Cardiac fibroblast (primary cell): ENCODE data around the gene SEPTIN3.

Experiments
- DNase-seq, 2 donors: peaks; one replicate each; pipeline versions ENCODE4 v3.0.0 to v3.0.0-alpha.2; 2010; ENCODE audit warnings: low read depth in 2 of 2
- H3K4me3 ChIP-seq, 2 donors: replicated peaks in 1 of 2; 1 replicate in 1 of 2; 2 replicates in 1 of 2; pipeline ENCODE4 v1.5.1; 2011; ENCODE audit warnings: low read depth in 2 of 2, low read length in 2 of 2, mild to moderate bottlenecking in 2 of 2, moderate library complexity in 1 of 2
- CTCF ChIP-seq: IDR thresholded peaks from one replicate; pipeline ENCODE4 v1.5.1; 2011; ENCODE audit warnings: low read depth, mild to moderate bottlenecking, low read length, inconsistent platforms

SEPTIN3 gene

DNA sequence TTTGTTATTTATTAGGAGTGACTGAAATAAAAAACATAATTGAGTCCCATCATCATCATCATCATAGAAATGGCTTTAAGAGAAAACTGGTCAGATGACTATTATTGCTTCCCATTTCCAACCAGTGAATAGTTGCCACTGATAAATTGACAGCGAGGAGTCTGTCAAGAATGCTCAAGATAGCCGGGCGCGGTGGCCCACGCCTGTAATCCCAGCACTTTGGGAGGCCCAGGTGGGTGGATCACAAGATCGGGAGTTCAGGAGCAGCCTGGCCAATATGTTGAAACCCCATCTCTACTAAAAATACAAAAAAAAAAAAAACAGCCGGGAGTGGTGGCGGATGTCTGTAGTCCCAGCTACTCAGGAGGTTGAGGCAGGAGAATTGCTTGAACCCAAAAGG is 31.2 kb downstream of the SEPTIN3 start:
- TF ChIP-seq CTCF: no peak
- no peak overlapping the region for H3K4me3 ChIP-seq
- DNase-seq: no peak

GRCh38 chr22:42001121-42001520 is 31.9 kb downstream of the SEPTIN3 start:
- no peak overlapping the region for H3K4me3 ChIP-seq
- TF ChIP-seq CTCF: no peak
- peak in 1 of 2 donors; percentile 51 for DNase-seq

DNA sequence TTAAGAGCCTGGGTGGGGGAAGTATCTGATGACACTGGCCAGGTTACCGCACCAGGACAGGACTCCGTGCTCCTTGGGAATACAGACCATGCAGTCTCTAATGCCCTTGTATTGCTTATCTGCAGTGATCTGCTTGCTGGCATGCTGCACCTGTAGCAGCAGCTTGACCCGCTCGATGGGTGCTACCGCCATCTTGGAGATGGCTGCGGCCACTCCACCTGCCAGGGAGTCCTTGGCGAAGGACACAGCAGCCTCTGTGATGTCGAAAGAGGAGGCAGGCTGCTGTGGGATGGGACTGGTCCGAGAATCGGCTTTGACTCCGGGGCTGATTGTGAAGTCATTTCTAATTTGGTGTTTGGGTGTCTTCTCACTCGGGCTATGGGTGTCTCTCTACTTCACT is 32.5 kb downstream of the SEPTIN3 start:
- DNase-seq: no peak
- no peak for TF ChIP-seq CTCF
- H3K4me3 ChIP-seq: no peak overlapping the region

- no peak overlapping the region for H3K4me3 ChIP-seq
- no peak for DNase-seq
Observed at GRCh38 chr22:42007922-42008321, 38.7 kb downstream of the SEPTIN3 start.

GRCh38 chr22:42010778-42011177 is 41.5 kb downstream of the SEPTIN3 start:
- no peak for TF ChIP-seq CTCF
- H3K4me3 ChIP-seq: no peak overlapping the region
- no peak for DNase-seq

More at GRCh38 chr22:42007922-42008321, 38.7 kb downstream of the SEPTIN3 start:
- TF ChIP-seq CTCF: no peak

DNA sequence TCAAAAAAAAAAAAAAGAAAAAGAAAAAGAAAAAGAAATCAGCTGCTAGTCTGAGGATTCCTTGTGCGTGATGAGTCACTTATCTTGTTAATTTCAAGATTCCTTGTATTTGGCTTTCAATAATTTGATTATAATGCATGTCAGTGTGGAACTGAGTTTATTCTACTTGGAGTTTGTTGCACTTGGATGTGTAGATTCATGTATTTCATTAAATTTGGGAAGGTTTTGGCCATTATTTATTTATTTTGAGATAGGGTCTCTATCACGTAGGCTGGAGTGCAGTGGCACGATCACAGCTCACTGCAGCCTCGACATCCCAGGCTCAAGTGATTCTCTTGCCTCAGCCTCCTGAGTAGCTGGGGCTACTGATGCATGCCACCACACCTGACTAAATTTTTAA is 44.1 kb downstream of the SEPTIN3 start:
- DNase-seq: no peak
- no peak for TF ChIP-seq CTCF
- H3K4me3 ChIP-seq: no peak overlapping the region

GRCh38 chr22:42016111-42016510 is 46.9 kb downstream of the SEPTIN3 start:
- TF ChIP-seq CTCF: no peak
- H3K4me3 ChIP-seq: no peak overlapping the region
- no peak for DNase-seq
